ENCODE results near the gene ANTXR1.

DNA sequence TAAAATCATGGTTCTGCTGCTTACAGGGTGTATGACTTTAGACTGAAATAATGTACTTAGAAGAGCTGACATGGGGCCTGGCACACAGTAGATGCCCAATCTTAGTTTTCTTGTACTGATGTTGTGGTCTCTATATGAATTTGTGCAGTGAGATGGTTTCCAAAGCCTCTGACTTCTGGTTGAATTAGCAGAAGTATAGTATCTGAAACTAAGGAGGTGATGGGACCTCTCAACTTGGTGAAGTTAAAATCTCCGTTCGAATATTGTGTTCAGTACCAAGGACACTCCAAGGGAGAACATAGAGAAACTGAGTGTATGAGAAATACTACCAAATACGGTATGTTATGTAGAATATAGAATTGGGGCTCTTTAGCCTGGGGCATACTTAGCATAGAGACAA, 120.9 kb downstream of the ANTXR1 start:
- TF ChIP-seq, protein P1, sequence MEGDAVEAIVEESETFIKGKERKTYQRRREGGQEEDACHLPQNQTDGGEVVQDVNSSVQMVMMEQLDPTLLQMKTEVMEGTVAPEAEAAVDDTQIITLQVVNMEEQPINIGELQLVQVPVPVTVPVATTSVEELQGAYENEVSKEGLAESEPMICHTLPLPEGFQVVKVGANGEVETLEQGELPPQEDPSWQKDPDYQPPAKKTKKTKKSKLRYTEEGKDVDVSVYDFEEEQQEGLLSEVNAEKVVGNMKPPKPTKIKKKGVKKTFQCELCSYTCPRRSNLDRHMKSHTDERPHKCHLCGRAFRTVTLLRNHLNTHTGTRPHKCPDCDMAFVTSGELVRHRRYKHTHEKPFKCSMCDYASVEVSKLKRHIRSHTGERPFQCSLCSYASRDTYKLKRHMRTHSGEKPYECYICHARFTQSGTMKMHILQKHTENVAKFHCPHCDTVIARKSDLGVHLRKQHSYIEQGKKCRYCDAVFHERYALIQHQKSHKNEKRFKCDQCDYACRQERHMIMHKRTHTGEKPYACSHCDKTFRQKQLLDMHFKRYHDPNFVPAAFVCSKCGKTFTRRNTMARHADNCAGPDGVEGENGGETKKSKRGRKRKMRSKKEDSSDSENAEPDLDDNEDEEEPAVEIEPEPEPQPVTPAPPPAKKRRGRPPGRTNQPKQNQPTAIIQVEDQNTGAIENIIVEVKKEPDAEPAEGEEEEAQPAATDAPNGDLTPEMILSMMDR (IDR thresholded peaks at IDR 0.05 in 8 of 11, conservative IDR thresholded peaks at IDR 0.05 in 3 of 11) = no peak
- no peak for TF ChIP-seq POLR2AphosphoS5 (IDR thresholded peaks at IDR 0.05)

Data from spleen (tissue), 7 donors.